ENCODE measurements around the gene METTL15.
A peak's percentile ranks its signal among the peaks of the same experiment; 100 is the strongest.
"Not testable (repeated sequence)": the region's sequence is repeated elsewhere in the genome, so short reads cannot be mapped to it uniquely, and the experiment has no call there.

METTL15 gene

GRCh38 chr11:28107750-28108618, at the start of gene METTL15, which contains the start of gene KIF18A:
Gene METTL15, plus strand, starts transcription at chr11:28108388. Its CDS starts 4,947 bp downstream, at chr11:28113335.
Gene KIF18A, minus strand, starts transcription at chr11:28108156. Its CDS starts 10,209 bp downstream, at chr11:28097947.
- DNase-seq = peak; percentile 100

GRCh38 chr11:28071305-28071704, 36.9 kb upstream of the METTL15 start:
- DNase-seq = no peak

GRCh38 chr11:28072321-28072720, 35.9 kb upstream of the METTL15 start:
- no peak for DNase-seq

GRCh38 chr11:28077521-28077920, 30.7 kb upstream of the METTL15 start:
- DNase-seq = no peak

GRCh38 chr11:28083118-28083517, 25.1 kb upstream of the METTL15 start:
- DNase-seq = no peak

- DNase-seq = no peak
These were observed 21.6 kb upstream of the METTL15 start for GRCh38 chr11:28086569-28086968.

- not testable (repeated sequence) for DNase-seq
These were observed 21.0 kb upstream of the METTL15 start for GRCh38 chr11:28087192-28087591.

- DNase-seq = not testable (repeated sequence)
These were observed 20.5 kb upstream of the METTL15 start for GRCh38 chr11:28087693-28088092.

GRCh38 chr11:28089378-28089777, 18.8 kb upstream of the METTL15 start:
- DNase-seq = no peak

GRCh38 chr11:28090052-28090749, 18.0 kb upstream of the METTL15 start:
- no peak for DNase-seq

GRCh38 chr11:28092786-28093185, 15.4 kb upstream of the METTL15 start:
- DNase-seq = no peak

GRCh38 chr11:28098257-28098656, 9.9 kb upstream of the METTL15 start:
- no peak for DNase-seq

GRCh38 chr11:28099715-28100114, 8.5 kb upstream of the METTL15 start:
- no peak for DNase-seq

- DNase-seq = no peak
These were observed 7.5 kb upstream of the METTL15 start for GRCh38 chr11:28100665-28101064.

- DNase-seq = not testable (repeated sequence)
These were observed 5.9 kb upstream of the METTL15 start for GRCh38 chr11:28102300-28102699.

GRCh38 chr11:28104425-28104824, 3.8 kb upstream of the METTL15 start:
- DNase-seq = no peak

- no peak for DNase-seq
These were observed 3.2 kb upstream of the METTL15 start for GRCh38 chr11:28104984-28105383.

- no peak for DNase-seq
These were observed 2.3 kb upstream of the METTL15 start for GRCh38 chr11:28105869-28106268.

GRCh38 chr11:28106353-28107043, 1.7 kb upstream of the METTL15 start:
- DNase-seq = no peak

GRCh38 chr11:28107191-28107749, 918 bp upstream of the METTL15 start:
- no peak for DNase-seq

GRCh38 chr11:28108958-28109357, 770 bp downstream of the METTL15 start:
- DNase-seq = no peak

- peak; percentile 78 for DNase-seq
These were observed 2.1 kb downstream of the METTL15 start for GRCh38 chr11:28110108-28110820.
